TTC549 (cell line): ENCODE results near the gene PDE11A.
"Not testable (repeated sequence)": the region's sequence is repeated elsewhere in the genome, so short reads cannot be mapped to it uniquely, and the experiment has no call there.

Source experiments
- FAIRE-seq: peaks from 2 replicates; lab custom pipeline; 2012; peaks lifted over from hg19 to GRCh38; lab: Jason Lieb, UNC

Gene PDE11A

GRCh38 chr2:178072383-178073301 is at the start of gene PDE11A:
PDE11A (minus strand) TSS chr2:178072777; CDS start chr2:178072437, 340 bp downstream.
- no peak for FAIRE-seq

- no peak for FAIRE-seq
Observed at GRCh38 chr2:178119179-178119922, 46.8 kb upstream of the PDE11A start.

- no peak for FAIRE-seq
Observed at GRCh38 chr2:178117725-178118124, 45.1 kb upstream of the PDE11A start.

- no peak for FAIRE-seq
Observed at GRCh38 chr2:178115271-178115670, 42.7 kb upstream of the PDE11A start.

- no peak for FAIRE-seq
Observed at GRCh38 chr2:178114462-178114861, 41.9 kb upstream of the PDE11A start.

- peak; percentile 53 for FAIRE-seq
Observed at GRCh38 chr2:178112202-178113152, 39.9 kb upstream of the PDE11A start, which contains the start of gene RBM45. RBM45 (plus strand) TSS chr2:178112437; CDS start chr2:178112547, 110 bp downstream.

GRCh38 chr2:178111743-178112142 is 39.2 kb upstream of the PDE11A start:
- no peak for FAIRE-seq

- no peak for FAIRE-seq
Observed at GRCh38 chr2:178110681-178111080, 38.1 kb upstream of the PDE11A start.

GRCh38 chr2:178109813-178110212 is 37.2 kb upstream of the PDE11A start:
- peak; percentile 95 for FAIRE-seq

GRCh38 chr2:178108176-178108575 is 35.6 kb upstream of the PDE11A start:
- FAIRE-seq: no peak

GRCh38 chr2:178106053-178106452 is 33.5 kb upstream of the PDE11A start:
- FAIRE-seq: no peak

GRCh38 chr2:178105566-178105965 is 33.0 kb upstream of the PDE11A start:
- no peak for FAIRE-seq

- FAIRE-seq: no peak
Observed at GRCh38 chr2:178101321-178102079, 28.9 kb upstream of the PDE11A start.

- FAIRE-seq: no peak
Observed at GRCh38 chr2:178093471-178093870, 20.9 kb upstream of the PDE11A start.

- FAIRE-seq: no peak
Observed at GRCh38 chr2:178088774-178089270, 16.2 kb upstream of the PDE11A start.

- FAIRE-seq: no peak
Observed at GRCh38 chr2:178084273-178084672, 11.7 kb upstream of the PDE11A start.

GRCh38 chr2:178082408-178083045 is 9.9 kb upstream of the PDE11A start:
- no peak for FAIRE-seq

GRCh38 chr2:178079279-178079678 is 6.7 kb upstream of the PDE11A start:
- FAIRE-seq: not testable (repeated sequence)

GRCh38 chr2:178076130-178076529 is 3.6 kb upstream of the PDE11A start:
- no peak for FAIRE-seq

GRCh38 chr2:178075006-178075326 is 2.4 kb upstream of the PDE11A start:
- FAIRE-seq: no peak
